Dermis blood vessel endothelial cell (primary cell): ENCODE measurements around the gene SLC10A4. TPM values are rescaled to one million over a fixed set of nuclear protein-coding genes. Genes with fewer than 3 reads are reported as not detected.
A peak's percentile ranks its signal among the peaks of the same experiment; 100 is the strongest.
"Not testable (repeated sequence)": the region's sequence is repeated elsewhere in the genome, so short reads cannot be mapped to it uniquely, and the experiment has no call there.

ENCODE experiments used
- DNase-seq: peaks from one replicate; pipeline ENCODE4 v3.0.0; 2010
- total RNA-seq: library from RNA; depleted of rRNA; stranded (reverse); fragments of >200 nt; gene quantifications from 2 replicates; pipeline ENCODE4 v1.2.3, GENCODE V29; 2014

Gene SLC10A4, protein sequence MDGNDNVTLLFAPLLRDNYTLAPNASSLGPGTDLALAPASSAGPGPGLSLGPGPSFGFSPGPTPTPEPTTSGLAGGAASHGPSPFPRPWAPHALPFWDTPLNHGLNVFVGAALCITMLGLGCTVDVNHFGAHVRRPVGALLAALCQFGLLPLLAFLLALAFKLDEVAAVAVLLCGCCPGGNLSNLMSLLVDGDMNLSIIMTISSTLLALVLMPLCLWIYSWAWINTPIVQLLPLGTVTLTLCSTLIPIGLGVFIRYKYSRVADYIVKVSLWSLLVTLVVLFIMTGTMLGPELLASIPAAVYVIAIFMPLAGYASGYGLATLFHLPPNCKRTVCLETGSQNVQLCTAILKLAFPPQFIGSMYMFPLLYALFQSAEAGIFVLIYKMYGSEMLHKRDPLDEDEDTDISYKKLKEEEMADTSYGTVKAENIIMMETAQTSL
- total RNA-seq: 0.05 TPM in 1 of 2 replicates, not detected in the other

DNA sequence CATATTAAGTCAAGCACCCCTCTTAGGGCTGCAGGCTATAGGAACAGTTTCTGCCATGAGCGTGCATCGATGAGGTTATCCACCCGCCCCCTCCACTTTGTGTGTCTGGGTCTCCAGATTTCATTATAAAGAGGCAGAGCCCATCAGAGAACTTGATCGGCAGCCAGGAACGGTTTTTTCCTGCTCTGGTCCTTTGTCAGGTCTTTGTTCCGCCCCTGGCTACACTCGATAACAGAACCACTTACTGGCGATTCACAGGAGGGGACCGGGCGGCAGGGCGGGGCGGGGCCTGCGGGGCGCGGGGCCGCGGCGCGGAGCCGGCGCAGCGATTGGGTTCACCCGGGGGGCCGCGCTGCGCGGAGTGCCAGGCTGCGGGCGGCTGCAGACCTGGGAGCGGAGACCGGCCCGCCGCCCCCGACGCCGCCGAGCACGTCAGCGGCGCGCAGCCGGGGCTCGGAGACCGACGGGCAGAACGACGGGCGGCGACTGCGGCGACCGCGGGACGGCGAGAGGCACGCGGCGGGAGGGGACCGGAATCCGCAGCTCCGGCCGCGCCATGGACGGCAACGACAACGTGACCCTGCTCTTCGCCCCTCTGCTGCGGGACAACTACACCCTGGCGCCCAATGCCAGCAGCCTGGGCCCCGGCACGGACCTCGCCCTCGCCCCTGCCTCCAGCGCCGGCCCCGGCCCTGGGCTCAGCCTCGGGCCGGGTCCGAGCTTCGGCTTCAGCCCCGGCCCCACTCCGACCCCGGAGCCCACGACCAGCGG is at the start of gene SLC10A4:
Gene SLC10A4, plus strand, starts transcription at position 338 of the 771 bp plus-strand sequence. Its CDS starts 219 bp downstream, at position 557.
- DNase-seq: no peak

DNA sequence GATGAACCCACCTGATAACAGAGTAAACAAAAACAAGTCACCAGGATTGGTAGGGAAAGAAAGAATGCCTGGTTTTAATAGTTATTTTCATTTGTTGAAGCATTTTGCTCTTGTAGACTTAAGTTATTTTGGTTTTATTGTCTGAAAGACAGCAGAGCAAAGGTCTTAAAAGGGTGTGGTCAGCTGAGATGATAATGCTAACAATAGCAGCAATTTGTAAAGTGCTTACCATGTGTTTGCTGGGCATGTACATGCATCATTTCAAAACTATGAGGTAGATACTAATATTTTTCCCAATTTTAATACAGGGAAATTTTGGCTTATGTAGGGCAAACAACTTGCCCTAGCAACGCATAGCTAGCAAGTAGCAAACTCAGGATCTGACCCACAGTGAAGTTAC is 46.8 kb upstream of the SLC10A4 start:
- DNase-seq: no peak

GRCh38 chr4:48439988-48440387 is 43.2 kb upstream of the SLC10A4 start:
- no peak for DNase-seq

DNA sequence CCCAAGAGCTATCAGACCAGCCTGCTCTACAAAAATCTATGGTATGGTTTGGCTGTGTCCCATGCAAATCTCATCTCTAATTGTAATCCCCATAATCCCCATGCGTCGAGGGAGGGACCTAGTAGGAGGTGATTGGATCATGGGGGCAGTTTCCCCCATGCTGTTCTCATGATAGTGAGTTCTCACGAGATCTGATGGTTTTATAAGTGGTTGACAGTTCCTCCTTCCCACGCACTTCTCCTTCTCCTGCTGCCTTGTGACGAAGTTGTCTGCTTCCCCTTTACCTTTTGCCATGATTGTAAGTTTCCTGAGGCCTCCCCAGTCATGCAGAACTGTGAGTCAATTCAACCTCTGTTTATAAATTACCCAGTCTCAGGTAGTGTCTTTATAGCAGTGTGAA is 42.2 kb upstream of the SLC10A4 start:
- DNase-seq: not testable (repeated sequence)

DNA sequence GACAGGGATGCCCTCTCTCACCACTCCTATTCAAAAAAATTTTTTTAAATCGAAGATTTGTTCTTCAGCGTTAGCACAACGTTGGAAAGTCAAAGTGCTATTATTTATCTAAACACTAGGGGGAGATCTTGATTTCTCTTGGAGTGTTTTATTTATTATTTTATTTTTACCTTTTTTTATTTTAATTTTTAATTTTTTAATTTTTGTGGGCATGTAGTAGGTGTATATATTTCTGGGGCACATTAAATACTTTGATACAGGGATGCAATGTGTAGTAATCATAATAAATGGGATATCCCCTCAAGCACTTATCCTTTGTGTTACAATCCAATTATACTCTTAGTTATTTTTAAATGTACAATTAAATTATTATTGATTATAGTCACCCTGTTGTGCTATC is 37.4 kb upstream of the SLC10A4 start:
- DNase-seq: peak; percentile 46

DNA sequence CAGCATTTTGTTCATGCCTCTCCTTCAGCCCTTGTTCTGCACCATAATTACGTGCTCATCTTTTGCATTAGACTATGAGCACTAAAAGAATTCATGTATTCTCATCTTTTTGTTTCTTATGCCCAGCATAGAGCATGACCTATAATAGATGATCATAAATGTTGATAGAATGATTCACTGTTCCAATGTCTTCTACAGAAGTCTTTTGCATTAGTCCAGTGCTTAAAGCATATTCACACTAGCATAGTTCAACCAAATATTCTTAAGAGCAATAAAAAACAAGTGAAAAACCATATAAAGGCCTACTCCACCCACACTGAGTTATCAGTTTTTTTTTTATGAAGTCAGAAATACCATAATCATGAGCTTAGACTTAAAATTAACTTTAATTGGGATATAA is 36.5 kb upstream of the SLC10A4 start:
- DNase-seq: no peak

- DNase-seq: no peak
Observed at GRCh38 chr4:48449151-48449550, 34.0 kb upstream of the SLC10A4 start.

DNA sequence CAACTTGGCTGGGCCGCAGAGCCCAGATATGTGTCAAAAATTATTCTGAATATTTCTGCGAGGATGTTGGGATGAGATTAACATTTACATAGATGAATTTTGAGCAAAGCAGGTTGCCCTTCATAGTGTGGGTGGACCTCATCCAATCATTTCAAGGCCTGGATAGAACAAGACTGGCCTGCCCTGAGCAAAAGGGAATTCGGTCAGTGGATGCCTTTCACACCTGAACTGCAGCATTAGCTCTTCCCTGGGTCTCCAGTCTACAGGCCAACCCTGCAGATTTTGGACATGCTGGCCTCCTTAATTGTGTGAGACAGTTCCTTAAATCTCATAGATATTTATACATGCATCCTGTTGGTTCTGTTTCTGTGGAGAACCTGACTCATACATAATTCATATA is 32.4 kb upstream of the SLC10A4 start:
- no peak for DNase-seq

DNA sequence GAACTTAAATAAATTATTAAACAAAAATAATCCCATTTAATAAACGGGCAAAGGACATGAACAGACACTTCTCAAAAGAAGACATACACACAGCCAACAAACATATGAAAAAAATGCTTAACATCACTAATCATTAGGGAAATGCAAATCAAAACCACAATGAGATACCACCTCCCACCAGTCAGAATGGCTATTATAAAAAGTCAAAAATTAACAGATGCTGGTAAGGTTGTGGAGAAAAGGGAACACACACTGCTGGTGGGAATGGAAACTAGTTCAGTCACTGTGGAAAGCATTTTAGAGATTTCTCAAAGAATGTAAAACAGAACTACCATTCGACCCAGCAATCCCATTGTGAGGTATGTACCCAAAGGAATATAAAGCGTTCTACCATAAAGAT is 31.5 kb upstream of the SLC10A4 start:
- DNase-seq: not testable (repeated sequence)

DNA sequence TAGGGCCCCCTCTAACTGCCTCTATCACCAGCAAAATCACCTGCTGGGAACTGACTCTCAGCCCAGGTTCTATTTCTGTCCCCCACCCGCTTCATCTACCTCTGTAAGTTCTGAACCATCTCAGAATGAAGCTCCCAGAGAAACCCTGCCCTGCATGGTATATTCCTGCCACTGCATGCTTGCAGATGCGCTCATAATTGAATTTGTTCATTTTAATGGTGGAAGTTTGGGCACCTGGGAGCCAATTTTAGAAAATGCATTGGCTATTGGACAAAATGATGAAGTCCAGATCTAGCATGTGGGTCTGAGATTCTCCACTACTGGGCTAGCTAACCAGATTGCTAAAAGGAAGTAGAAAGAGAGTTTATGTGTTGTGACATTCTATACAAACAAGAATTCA is 28.6 kb upstream of the SLC10A4 start:
- DNase-seq: no peak

DNA sequence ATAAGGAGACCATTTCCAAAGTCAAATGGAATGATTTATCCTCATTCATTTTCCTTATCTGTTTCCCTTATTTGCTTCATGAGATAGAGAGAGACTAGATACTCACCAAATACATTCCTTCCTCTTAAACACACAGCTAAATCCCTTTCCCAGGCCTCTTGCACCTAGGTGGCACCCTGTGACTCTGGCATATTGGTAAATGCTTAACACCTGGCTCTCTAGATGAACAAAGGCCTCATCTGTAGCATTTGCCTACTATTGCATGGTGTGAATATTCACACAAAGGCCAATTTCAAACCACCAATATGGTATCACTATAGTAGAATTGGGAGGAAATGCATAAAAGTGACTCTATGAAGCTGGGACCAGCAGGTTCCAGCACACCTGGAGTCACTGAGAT is 22.1 kb upstream of the SLC10A4 start:
- DNase-seq: no peak

- no peak for DNase-seq
Observed at GRCh38 chr4:48462363-48462762, 20.8 kb upstream of the SLC10A4 start.

GRCh38 chr4:48467442-48467841 is 15.7 kb upstream of the SLC10A4 start:
- no peak for DNase-seq

GRCh38 chr4:48467891-48468290 is 15.3 kb upstream of the SLC10A4 start:
- DNase-seq: no peak

DNA sequence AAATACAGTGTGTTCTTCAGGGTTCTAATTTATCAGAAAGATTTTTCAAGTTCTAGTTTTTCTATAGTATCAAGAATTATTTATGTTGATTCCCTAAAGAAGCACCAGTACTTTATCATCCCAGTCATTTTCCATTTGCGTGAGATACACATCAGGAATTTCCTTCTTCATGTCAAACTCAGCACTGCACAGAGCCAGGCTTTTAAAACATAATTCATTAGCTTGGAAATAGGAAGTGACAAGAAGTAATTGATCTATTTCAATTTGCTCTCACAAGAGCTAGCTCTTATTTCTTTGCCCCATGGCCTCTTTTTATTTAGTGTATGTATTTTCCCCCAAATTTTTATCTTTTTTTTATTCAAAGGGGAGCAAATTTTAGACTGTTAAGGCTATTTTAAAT is 13.0 kb upstream of the SLC10A4 start:
- DNase-seq: no peak

DNA sequence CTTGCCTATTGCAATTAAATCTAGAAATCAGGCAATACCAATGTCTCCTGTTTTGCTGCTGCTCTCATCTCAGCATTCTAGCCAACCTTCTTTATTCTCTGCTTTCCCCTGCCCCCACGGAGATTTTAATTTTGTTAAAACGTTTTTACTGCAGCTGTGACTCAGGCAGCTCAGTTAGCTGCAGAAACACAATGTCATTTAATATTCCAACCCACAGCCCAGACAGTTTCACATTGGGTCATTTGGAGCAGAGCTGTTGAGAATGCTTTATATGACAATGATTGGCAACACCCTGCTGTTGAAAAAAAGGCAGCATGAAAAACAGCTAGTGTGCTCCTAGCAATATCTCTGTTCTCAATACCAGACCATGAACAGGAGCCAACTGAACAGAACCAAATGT is 12.6 kb upstream of the SLC10A4 start:
- no peak for DNase-seq

DNA sequence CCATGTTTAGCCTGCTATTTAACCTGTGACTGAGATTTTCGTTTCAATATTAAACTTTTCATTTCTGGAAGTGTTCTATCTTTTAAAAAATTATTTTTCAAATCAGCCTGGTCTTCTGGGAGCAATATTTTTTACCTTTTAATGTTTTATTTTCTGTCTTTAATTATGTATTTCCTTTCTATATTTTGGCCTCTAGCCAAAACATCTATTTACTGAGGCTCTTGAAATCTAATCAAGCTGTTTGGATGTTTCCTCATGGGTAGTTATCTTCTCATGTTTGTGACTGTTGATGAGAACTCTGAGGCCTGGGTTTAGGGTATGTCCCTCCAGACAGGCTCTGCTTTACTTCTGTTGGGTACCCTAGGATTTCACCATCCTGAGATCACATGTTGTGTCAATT is 10.3 kb upstream of the SLC10A4 start:
- DNase-seq: no peak

GRCh38 chr4:48475770-48476169 is 7.4 kb upstream of the SLC10A4 start:
- DNase-seq: no peak

GRCh38 chr4:48478273-48478672 is 4.9 kb upstream of the SLC10A4 start:
- DNase-seq: no peak

GRCh38 chr4:48481581-48481980 is 1.6 kb upstream of the SLC10A4 start:
- no peak for DNase-seq

DNA sequence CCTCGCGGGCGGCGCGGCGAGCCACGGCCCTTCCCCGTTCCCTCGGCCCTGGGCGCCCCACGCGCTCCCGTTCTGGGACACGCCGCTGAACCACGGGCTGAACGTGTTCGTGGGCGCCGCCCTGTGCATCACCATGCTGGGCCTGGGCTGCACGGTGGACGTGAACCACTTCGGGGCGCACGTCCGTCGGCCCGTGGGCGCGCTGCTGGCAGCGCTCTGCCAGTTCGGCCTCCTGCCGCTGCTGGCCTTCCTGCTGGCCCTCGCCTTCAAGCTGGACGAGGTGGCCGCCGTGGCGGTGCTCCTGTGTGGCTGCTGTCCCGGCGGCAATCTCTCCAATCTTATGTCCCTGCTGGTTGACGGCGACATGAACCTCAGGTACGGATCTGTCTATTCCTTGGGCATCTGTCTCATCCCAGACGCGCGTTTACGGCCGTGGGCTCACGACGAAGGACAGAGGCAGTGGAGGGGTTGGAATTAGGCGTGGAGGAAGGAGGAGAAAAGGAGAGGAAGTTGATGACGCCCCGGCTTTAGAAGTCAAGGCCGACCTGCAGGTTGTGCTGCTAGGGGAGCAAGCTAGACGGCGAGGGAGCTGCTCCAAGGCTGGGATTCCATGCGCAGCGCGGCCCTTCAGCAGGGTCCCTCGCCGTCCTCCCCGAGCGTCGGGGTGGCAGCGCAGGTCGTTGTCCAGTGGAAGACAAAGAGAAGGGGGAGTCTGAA is 792 bp downstream of the SLC10A4 start:
- DNase-seq: peak; percentile 17

DNA sequence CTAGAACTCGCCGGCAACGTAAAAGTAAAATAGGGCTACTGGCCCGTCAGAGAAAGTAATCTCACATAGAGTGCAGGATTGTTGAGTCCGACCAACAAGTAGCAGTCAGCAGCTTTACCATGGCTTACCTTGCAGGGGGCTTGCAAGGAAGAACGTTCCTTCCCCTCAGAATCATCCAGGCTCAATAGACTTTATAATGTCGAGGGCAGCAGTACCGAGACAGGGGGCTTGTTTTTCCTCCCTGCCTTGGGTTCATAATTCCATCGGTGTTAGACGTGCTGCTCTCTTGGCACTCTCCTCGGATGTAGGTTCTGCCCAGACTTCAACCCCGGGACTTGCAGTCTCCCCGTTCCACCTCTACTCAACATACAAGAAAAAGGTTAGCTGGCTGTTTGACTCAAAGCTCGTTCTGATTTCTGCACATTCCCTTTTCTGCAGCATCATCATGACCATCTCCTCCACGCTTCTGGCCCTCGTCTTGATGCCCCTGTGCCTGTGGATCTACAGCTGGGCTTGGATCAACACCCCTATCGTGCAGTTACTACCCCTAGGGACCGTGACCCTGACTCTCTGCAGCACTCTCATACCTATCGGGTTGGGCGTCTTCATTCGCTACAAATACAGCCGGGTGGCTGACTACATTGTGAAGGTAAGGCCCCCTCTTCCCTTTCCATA is 1.5 kb downstream of the SLC10A4 start:
- DNase-seq: no peak

DNA sequence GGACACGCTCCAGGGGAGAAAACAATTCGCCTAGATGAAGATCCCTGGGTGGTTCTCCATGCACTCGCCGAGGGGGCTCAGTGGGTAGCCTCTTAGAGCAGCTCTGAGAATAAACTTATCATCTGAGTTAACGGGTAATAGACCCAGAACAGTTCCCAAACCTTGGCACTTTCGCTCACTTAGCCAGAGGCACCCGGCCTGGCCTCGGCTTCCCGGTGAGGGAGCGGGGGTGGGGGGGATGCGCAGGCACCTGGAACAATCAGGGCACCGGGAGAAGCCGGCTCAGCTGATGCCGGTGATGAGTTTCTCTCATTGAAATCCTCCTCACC is 6.5 kb downstream of the SLC10A4 start:
- DNase-seq: no peak
